ENCODE data around the gene CHRNA3. TPM values are rescaled to one million over a fixed set of nuclear protein-coding genes. Genes with fewer than 3 reads are reported as not detected.
A peak's percentile ranks its signal among the peaks of the same experiment; 100 is the strongest.

Gene CHRNA3
- total and polyA plus RNA-seq, 2 donors = 22.0 to 48.3 TPM

DNA sequence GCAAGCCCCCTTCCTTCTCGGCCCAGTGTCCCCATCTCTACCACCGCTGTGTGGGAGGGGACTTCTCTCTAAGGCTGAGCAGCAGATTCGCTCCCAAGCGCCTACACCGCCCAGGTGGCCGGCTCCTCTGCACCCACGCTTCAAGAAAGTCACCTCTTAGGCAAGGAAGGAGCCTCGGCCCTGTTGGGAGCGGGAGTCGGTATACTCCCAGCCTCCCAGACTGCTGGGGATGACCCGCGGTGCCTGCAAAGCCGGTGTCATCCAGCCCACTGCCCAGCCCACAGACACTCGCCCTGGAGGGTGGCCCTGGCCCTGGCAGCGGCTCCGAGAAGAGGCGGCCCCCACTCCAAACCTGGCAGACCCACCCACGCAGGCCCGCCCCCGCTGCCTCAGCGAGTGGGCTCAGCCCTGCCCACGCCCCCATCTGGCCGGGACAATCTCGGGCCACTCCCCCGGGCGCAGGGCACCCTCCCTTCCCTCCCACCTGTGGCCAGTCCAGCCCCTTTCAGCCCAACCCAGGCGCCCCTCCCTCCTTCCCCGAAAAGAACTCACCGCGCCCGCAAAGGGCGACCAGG lies 19.8 kb upstream of the CHRNA3 start:
- Histone ChIP-seq H3K9me3 (ENCODE audit: control insufficient read depth in 2 of 2, insufficient read depth in 1 of 2, low read length in 1 of 2) (no peaks in the 10 kb centered on the region), H3K27ac (ENCODE audit: low read depth in 1 of 2, low read length in 1 of 2) (no peak overlapping the region), H3K27me3 (ENCODE audit: control insufficient read depth in 2 of 2, insufficient read depth in 1 of 2, low read length in 1 of 2) (peaks cover 0 to 16% of the 10 kb centered on the region in 2 donors), H3K4me1 (ENCODE audit: control insufficient read depth in 2 of 2, insufficient read depth in 2 of 2, low read length in 2 of 2) (peaks cover 37 to 50% of the 10 kb centered on the region in 2 donors), H3K36me3 (ENCODE audit: control insufficient read depth in 2 of 2, insufficient read depth in 2 of 2, low read length in 1 of 2) (no peaks in the 10 kb centered on the region), H3K4me3 (ENCODE audit: low read length in 2 of 2) (peak overlapping the region; percentile 62 to 66)
- peak in 1 of 9 donors; percentile 57 for DNase-seq (ENCODE audit: low read depth in 6 of 9, low spot score in 9 of 9)
- 22% methylated on average over 30 of the region's 32 CpGs for WGBS

- H3K27ac ChIP-seq (ENCODE audit: low read depth in 1 of 2, low read length in 1 of 2) = no peak overlapping the region
- H3K4me3 ChIP-seq (ENCODE audit: low read length in 2 of 2) = no peak overlapping the region
- WGBS = 50% methylated on average over 4 of the region's 4 CpGs
- H3K9me3 ChIP-seq (ENCODE audit: control insufficient read depth in 2 of 2, insufficient read depth in 1 of 2, low read length in 1 of 2) = no peaks in the 10 kb centered on the region
- peak in 6 of 9 donors; percentile 70 to 84 (median 73) for DNase-seq (ENCODE audit: low read depth in 6 of 9, low spot score in 9 of 9)
- peaks cover 0 to 4% of the 10 kb centered on the region in 2 donors for H3K36me3 ChIP-seq (ENCODE audit: control insufficient read depth in 2 of 2, insufficient read depth in 2 of 2, low read length in 1 of 2)
- H3K4me1 ChIP-seq (ENCODE audit: control insufficient read depth in 2 of 2, insufficient read depth in 2 of 2, low read length in 2 of 2) = peaks cover 37 to 52% of the 10 kb centered on the region in 2 donors
- peaks cover 0 to 16% of the 10 kb centered on the region in 2 donors for H3K27me3 ChIP-seq (ENCODE audit: control insufficient read depth in 2 of 2, insufficient read depth in 1 of 2, low read length in 1 of 2)
Measured at GRCh38 chr15:78638658-78639314, 18.0 kb upstream of the CHRNA3 start.

- WGBS = 94% methylated on average over 4 of the region's 4 CpGs
Measured at GRCh38 chr15:78637776-78638435, 17.1 kb upstream of the CHRNA3 start.

DNA sequence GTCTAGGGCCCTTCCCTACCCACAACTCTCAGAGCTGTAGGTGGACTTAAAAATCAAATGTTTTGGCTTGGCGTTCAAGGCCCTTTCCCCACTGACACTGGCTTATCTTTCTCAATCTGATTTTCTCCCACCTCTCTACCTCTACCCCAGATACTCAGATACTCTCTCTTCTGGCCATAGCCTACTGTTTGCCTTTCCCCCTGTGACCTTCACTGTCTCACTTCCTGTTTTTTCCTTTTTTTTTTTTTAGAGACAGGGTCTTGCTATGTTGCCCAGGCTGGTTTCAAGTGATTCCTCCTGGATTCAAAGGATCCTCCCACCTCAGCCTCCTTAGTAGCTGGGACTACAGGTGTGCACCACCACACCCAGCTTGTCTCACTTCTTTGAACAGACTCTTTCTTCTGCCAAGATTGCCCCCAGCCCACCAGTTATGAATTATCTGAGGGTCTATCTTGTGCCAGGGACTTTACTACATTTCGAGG lies 15.6 kb upstream of the CHRNA3 start:
- peaks cover 0 to 14% of the 10 kb centered on the region in 2 donors for H3K27me3 ChIP-seq (ENCODE audit: control insufficient read depth in 2 of 2, insufficient read depth in 1 of 2, low read length in 1 of 2)
- H3K9me3 ChIP-seq (ENCODE audit: control insufficient read depth in 2 of 2, insufficient read depth in 1 of 2, low read length in 1 of 2) = peaks cover 1 to 6% of the 10 kb centered on the region in 2 donors
- peaks cover 34 to 46% of the 10 kb centered on the region in 2 donors for H3K4me1 ChIP-seq (ENCODE audit: control insufficient read depth in 2 of 2, insufficient read depth in 2 of 2, low read length in 2 of 2)
- no peak overlapping the region for H3K4me3 ChIP-seq (ENCODE audit: low read length in 2 of 2)
- peaks cover 3 to 7% of the 10 kb centered on the region in 2 donors for H3K36me3 ChIP-seq (ENCODE audit: control insufficient read depth in 2 of 2, insufficient read depth in 2 of 2, low read length in 1 of 2)
- DNase-seq (ENCODE audit: low read depth in 6 of 9, low spot score in 9 of 9) = no peak
- no peak overlapping the region for H3K27ac ChIP-seq (ENCODE audit: low read depth in 1 of 2, low read length in 1 of 2)
- 93% methylated on average over 2 of the region's 2 CpGs for WGBS

More at GRCh38 chr15:78637776-78638435, 17.1 kb upstream of the CHRNA3 start:
- H3K9me3 ChIP-seq (ENCODE audit: control insufficient read depth in 2 of 2, insufficient read depth in 1 of 2, low read length in 1 of 2) = peaks cover 1 to 3% of the 10 kb centered on the region in 2 donors
- peak overlapping the region in 1 of 2 donors; percentile 6 for H3K27ac ChIP-seq (ENCODE audit: low read depth in 1 of 2, low read length in 1 of 2)
- peak in 3 of 9 donors; percentile 35 to 71 (median 52) for DNase-seq (ENCODE audit: low read depth in 6 of 9, low spot score in 9 of 9)
- peak overlapping the region in 1 of 2 donors; percentile 6 for H3K4me3 ChIP-seq (ENCODE audit: low read length in 2 of 2)
- peaks cover 37 to 52% of the 10 kb centered on the region in 2 donors for H3K4me1 ChIP-seq (ENCODE audit: control insufficient read depth in 2 of 2, insufficient read depth in 2 of 2, low read length in 2 of 2)
- peaks cover 0 to 4% of the 10 kb centered on the region in 2 donors for H3K36me3 ChIP-seq (ENCODE audit: control insufficient read depth in 2 of 2, insufficient read depth in 2 of 2, low read length in 1 of 2)
- H3K27me3 ChIP-seq (ENCODE audit: control insufficient read depth in 2 of 2, insufficient read depth in 1 of 2, low read length in 1 of 2) = peaks cover 0 to 16% of the 10 kb centered on the region in 2 donors

GRCh38 chr15:78635346-78635745 lies 14.6 kb upstream of the CHRNA3 start:
- DNase-seq (ENCODE audit: low read depth in 6 of 9, low spot score in 9 of 9) = no peak
- peaks cover 30 to 37% of the 10 kb centered on the region in 2 donors for H3K4me1 ChIP-seq (ENCODE audit: control insufficient read depth in 2 of 2, insufficient read depth in 2 of 2, low read length in 2 of 2)
- H3K27ac ChIP-seq (ENCODE audit: low read depth in 1 of 2, low read length in 1 of 2) = no peak overlapping the region
- 95% methylated on average over 10 of the region's 10 CpGs for WGBS
- peaks cover 1 to 6% of the 10 kb centered on the region in 2 donors for H3K9me3 ChIP-seq (ENCODE audit: control insufficient read depth in 2 of 2, insufficient read depth in 1 of 2, low read length in 1 of 2)
- peaks cover 3 to 7% of the 10 kb centered on the region in 2 donors for H3K36me3 ChIP-seq (ENCODE audit: control insufficient read depth in 2 of 2, insufficient read depth in 2 of 2, low read length in 1 of 2)
- H3K27me3 ChIP-seq (ENCODE audit: control insufficient read depth in 2 of 2, insufficient read depth in 1 of 2, low read length in 1 of 2) = peaks cover 0 to 5% of the 10 kb centered on the region in 2 donors
- H3K4me3 ChIP-seq (ENCODE audit: low read length in 2 of 2) = no peak overlapping the region

DNA sequence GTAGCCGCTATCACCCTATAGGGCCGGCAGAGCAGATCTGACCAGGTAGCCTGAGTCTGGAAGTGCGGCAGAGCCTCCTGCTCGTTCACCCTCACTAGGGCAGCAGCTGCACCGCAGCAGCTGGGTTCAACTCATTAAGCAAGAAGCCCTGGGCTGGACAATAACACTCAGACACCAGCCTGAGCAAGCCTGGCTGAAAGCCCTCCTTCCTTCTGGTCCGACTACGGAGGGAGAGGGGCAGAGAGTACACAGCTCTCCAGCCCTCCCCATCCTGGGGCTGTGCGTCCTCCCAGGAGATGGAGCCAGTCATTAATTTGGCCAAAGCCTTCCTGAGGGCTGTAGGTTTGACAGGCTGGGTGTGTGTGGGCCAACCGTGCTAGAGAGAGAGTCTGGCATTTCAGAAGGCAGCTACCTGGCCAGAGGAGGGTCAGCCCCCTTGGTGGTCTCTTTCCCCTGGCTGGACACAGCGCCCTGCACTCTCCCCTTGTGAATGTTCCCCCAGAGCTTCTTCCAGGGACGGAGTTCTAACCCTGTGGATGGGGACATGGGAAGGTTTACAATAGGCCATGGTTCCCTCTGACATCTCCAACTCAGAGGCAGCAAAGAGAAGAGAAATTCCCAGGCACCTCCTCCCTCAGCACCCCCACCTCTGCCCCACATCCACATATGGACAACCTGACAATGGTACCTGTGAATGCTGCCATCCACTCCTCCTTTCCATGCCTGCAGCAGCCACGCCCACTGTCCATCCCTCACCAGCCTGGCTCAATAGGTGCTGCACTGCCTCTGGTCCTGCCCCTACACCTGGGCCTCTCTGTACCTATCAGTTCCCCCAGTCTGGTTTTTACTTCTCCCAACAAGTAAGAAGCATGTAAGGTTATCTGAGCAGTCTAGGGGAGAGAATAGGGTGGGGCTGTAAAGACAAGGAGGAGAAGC lies 13.7 kb upstream of the CHRNA3 start:
- DNase-seq (ENCODE audit: low read depth in 6 of 9, low spot score in 9 of 9) = no peak
- Histone ChIP-seq H3K27ac (ENCODE audit: low read depth in 1 of 2, low read length in 1 of 2) (no peak overlapping the region), H3K27me3 (ENCODE audit: control insufficient read depth in 2 of 2, insufficient read depth in 1 of 2, low read length in 1 of 2) (peaks cover 0 to 2% of the 10 kb centered on the region in 2 donors), H3K9me3 (ENCODE audit: control insufficient read depth in 2 of 2, insufficient read depth in 1 of 2, low read length in 1 of 2) (peaks cover 1 to 6% of the 10 kb centered on the region in 2 donors), H3K36me3 (ENCODE audit: control insufficient read depth in 2 of 2, insufficient read depth in 2 of 2, low read length in 1 of 2) (peaks cover 3 to 9% of the 10 kb centered on the region in 2 donors), H3K4me3 (ENCODE audit: low read length in 2 of 2) (no peak overlapping the region), H3K4me1 (ENCODE audit: control insufficient read depth in 2 of 2, insufficient read depth in 2 of 2, low read length in 2 of 2) (peaks cover 25 to 29% of the 10 kb centered on the region in 2 donors)
- WGBS = 97% methylated on average over 12 of the region's 12 CpGs

- no peak for DNase-seq (ENCODE audit: low read depth in 6 of 9, low spot score in 9 of 9)
- Histone ChIP-seq H3K36me3 (ENCODE audit: control insufficient read depth in 2 of 2, insufficient read depth in 2 of 2, low read length in 1 of 2) (peaks cover 3 to 14% of the 10 kb centered on the region in 2 donors), H3K9me3 (ENCODE audit: control insufficient read depth in 2 of 2, insufficient read depth in 1 of 2, low read length in 1 of 2) (peaks cover 1 to 6% of the 10 kb centered on the region in 2 donors), H3K4me1 (ENCODE audit: control insufficient read depth in 2 of 2, insufficient read depth in 2 of 2, low read length in 2 of 2) (peaks cover 25 to 28% of the 10 kb centered on the region in 2 donors), H3K27me3 (ENCODE audit: control insufficient read depth in 2 of 2, insufficient read depth in 1 of 2, low read length in 1 of 2) (peaks cover 0 to 5% of the 10 kb centered on the region in 2 donors), H3K27ac (ENCODE audit: low read depth in 1 of 2, low read length in 1 of 2) (no peak overlapping the region), H3K4me3 (ENCODE audit: low read length in 2 of 2) (no peak overlapping the region)
- 96% methylated on average over 2 of the region's 2 CpGs for WGBS
Measured at GRCh38 chr15:78633348-78633747, 12.6 kb upstream of the CHRNA3 start.

DNA sequence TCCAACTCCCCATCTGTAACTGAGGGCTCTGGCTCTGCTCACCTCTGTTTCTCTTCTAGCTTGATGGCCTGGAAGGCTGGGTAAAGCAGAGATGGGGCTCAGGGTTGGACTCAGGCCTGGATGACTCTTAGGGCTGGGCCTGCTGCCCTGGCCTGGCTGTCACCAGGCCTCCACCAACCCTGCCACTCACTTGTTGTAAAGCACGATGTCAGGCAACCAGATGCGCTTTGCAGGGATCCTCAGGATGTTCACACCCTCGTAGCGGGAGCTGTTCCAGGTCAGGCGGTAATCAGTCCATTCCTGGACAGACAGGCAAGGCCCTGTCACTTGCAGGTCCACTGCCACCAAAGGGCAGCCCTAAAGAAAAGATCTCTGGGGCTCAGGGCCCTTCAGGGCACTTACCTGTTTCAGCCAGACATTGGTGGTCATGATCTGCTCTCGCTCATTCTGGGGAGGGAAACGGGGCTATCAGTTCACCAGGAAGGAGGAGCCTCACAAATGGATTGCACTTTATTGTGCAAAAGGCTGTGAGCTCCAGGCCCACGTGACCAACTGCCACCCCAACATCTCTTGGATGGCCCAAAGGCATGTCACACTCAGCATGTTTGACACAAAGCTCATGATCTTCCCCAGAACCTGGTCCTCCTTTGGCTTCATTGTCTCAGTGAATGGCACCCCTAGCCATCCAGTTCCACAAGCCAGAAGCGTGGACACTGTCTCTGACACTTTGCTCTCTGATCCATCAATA lies 10.3 kb upstream of the CHRNA3 start:
- 94% methylated on average over 9 of the region's 9 CpGs for WGBS
- Histone ChIP-seq H3K27ac (ENCODE audit: low read depth in 1 of 2, low read length in 1 of 2) (no peak overlapping the region), H3K9me3 (ENCODE audit: control insufficient read depth in 2 of 2, insufficient read depth in 1 of 2, low read length in 1 of 2) (peaks cover 1 to 6% of the 10 kb centered on the region in 2 donors), H3K4me3 (ENCODE audit: low read length in 2 of 2) (no peak overlapping the region), H3K4me1 (ENCODE audit: control insufficient read depth in 2 of 2, insufficient read depth in 2 of 2, low read length in 2 of 2) (peaks cover 23 to 27% of the 10 kb centered on the region in 2 donors), H3K27me3 (ENCODE audit: control insufficient read depth in 2 of 2, insufficient read depth in 1 of 2, low read length in 1 of 2) (peaks cover 0 to 3% of the 10 kb centered on the region in 2 donors), H3K36me3 (ENCODE audit: control insufficient read depth in 2 of 2, insufficient read depth in 2 of 2, low read length in 1 of 2) (peaks cover 3 to 14% of the 10 kb centered on the region in 2 donors)
- no peak for DNase-seq (ENCODE audit: low read depth in 6 of 9, low spot score in 9 of 9)

Measured in thymus (tissue), 11 donors.